SK-N-SH treated with all-trans-retinoic acid at 6 μM for 48 hours (cell line): ENCODE measurements around the gene AKAP6.

Source experiments
- BACH2 ChIP-seq: fragments of 250-450 bp; sonication (Bioruptor Pico); IDR thresholded peaks from 2 replicates; pipeline ENCODE4 v1.9.0; 2021; ENCODE audit warnings: mild to moderate bottlenecking, borderline replicate concordance
- OSR1 ChIP-seq: fragments of 250-450 bp; sonication (Bioruptor Pico); IDR thresholded peaks from 2 replicates; pipeline ENCODE4 v1.8.0; 2022; ENCODE audit warnings: moderate library complexity, mild to moderate bottlenecking, inconsistent platforms
- SNAI2 ChIP-seq: fragments of 250-450 bp; sonication (Bioruptor Pico); IDR thresholded peaks from 2 replicates; pipeline ENCODE4 v1.5.0; 2020; ENCODE audit warnings: mild to moderate bottlenecking, moderate library complexity
- ZFP3 ChIP-seq: fragments of 250-450 bp; sonication (Bioruptor Pico); IDR thresholded peaks from 2 replicates; pipeline ENCODE4 v1.5.0; 2020; ENCODE audit warnings: mild to moderate bottlenecking, moderate library complexity
- TF ChIP-seq, protein P1 (sequence below): fragments of 250-450 bp; sonication (Bioruptor Pico); IDR thresholded peaks from 2 replicates; pipeline ENCODE4 v1.8.0; 2021; ENCODE audit warnings: low read depth, mild to moderate bottlenecking, moderate library complexity, borderline replicate concordance
- TF ChIP-seq, protein P2 (sequence below): fragments of 250-450 bp; sonication (Bioruptor Pico); IDR thresholded peaks from 2 replicates; pipeline ENCODE4 v1.8.0; 2020; ENCODE audit warnings: mild to moderate bottlenecking, moderate library complexity, borderline replicate concordance

DNA sequence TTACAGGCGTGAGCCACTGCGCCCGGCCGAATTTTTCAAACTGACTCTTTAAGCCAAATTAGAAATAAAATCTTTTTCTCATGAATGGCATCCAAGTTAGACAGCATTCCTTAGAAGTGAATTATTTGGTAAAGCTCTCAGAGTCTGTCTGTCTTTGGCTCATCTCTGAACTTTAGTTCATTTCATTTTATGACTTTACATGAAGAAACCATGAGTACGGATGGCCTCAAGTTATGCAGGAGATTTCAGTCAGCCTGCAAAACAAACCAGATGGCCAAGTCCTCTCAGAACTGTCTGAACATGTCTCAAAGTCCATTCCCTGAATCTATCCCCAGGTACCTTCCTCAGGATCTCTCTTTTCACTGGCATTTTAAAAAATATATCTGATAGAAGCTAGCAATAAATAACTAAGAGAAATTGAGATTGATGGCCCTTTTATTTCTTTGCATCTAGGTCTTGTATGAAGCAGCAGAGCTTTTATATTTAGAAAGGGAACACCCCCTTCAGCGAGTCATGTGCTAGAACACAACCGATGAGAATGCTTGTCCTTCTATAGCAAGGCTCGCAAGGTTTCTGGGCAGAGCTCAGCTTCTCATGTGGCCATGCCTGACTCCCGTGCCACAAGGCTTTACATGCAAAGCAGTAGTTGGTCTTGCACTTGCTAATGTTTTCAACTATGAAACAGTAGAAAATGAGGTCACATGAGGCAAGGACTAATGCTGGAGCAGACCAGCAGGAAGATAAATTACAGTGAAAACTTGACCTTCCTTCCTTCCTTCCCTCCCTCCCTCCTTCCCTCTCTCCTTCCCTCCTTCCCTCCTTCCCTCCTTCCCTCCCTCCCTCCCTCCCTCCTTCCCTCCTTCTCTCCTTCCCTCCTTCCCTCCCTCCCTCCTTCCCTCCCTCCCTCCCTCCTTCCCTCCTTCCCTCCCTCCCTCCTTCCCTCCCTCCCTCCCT is 125.0 kb downstream of the AKAP6 start:
- no peak for TF ChIP-seq ZFP3 (CRISPR knock-in tag)
- TF ChIP-seq, protein P1, sequence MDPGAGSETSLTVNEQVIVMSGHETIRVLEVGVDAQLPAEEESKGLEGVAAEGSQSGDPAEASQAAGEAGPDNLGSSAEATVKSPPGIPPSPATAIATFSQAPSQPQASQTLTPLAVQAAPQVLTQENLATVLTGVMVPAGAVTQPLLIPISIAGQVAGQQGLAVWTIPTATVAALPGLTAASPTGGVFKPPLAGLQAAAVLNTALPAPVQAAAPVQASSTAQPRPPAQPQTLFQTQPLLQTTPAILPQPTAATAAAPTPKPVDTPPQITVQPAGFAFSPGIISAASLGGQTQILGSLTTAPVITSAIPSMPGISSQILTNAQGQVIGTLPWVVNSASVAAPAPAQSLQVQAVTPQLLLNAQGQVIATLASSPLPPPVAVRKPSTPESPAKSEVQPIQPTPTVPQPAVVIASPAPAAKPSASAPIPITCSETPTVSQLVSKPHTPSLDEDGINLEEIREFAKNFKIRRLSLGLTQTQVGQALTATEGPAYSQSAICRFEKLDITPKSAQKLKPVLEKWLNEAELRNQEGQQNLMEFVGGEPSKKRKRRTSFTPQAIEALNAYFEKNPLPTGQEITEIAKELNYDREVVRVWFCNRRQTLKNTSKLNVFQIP (CRISPR knock-in tag): no peak
- TF ChIP-seq OSR1 (CRISPR knock-in tag): no peak
- TF ChIP-seq, protein P2, sequence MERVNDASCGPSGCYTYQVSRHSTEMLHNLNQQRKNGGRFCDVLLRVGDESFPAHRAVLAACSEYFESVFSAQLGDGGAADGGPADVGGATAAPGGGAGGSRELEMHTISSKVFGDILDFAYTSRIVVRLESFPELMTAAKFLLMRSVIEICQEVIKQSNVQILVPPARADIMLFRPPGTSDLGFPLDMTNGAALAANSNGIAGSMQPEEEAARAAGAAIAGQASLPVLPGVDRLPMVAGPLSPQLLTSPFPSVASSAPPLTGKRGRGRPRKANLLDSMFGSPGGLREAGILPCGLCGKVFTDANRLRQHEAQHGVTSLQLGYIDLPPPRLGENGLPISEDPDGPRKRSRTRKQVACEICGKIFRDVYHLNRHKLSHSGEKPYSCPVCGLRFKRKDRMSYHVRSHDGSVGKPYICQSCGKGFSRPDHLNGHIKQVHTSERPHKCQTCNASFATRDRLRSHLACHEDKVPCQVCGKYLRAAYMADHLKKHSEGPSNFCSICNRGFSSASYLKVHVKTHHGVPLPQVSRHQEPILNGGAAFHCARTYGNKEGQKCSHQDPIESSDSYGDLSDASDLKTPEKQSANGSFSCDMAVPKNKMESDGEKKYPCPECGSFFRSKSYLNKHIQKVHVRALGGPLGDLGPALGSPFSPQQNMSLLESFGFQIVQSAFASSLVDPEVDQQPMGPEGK (CRISPR knock-in tag): no peak
- no peak for TF ChIP-seq BACH2 (CRISPR knock-in tag)
- no peak for TF ChIP-seq SNAI2 (CRISPR knock-in tag)
